Measurements from ENCODE around the gene C1QL3.
A peak's percentile ranks its signal among the peaks of the same experiment; 100 is the strongest.

Gene C1QL3

DNA sequence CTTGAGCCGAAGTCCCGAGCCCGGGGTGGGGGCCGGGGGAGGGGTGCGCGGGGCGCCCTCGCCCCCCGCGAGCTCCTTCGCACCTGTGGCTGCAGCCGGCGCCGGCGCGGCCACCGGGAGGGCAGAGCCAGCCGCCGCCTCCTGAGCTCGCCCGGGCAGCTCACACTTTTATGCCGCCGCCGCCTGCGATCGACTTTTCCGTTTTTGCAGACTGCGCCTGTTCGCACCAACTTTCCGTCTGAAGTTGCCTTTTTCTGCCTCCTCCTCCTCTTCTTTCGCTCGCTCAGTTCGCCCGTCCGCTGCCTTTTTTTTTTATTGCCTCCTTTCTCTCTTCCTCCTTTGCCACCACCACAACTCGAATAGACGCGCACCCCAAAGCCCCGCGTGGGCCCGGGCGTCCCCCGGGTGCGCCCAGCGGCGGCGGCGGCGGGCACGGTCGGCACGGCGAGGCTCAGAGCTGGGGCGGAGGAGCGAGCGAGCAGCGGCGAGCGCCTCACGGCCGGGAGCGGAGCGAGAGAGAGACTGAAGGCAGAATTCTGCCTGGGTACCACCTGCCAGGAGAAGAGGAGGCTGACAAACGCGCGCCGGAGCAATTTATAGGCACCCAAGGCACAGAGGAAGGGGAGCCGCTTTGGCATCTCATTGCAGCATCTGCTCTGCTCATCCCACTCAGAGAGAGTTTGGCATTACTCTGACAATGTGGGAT lies at the start of gene C1QL3:
Gene C1QL3, minus strand, starts transcription at position 569 of the 706 bp plus-strand sequence. CDS start 814 bp downstream, outside the sequence.
- DNase-seq (ENCODE audit: low spot score), result no peak

DNA sequence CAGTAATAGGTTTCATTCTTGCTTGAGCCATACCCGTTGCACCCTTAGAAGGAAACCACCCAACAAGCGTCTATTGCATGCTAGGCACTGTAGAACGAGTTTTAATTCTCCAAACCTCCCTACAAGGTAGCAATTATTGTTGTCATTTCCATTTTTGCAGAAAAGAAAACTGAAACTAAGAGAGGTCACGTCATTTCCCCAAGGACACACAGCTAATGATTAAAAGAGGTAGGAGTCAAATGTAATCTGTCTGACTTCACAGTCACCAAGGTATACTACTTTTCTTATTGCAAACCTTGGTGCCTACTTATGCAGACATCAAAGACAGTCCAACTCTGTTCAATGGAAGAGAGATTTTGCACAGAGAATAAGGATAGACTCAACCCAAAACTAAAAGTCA lies 49.1 kb upstream of the C1QL3 start:
- peak; percentile 3 for DNase-seq (ENCODE audit: low spot score)

DNA sequence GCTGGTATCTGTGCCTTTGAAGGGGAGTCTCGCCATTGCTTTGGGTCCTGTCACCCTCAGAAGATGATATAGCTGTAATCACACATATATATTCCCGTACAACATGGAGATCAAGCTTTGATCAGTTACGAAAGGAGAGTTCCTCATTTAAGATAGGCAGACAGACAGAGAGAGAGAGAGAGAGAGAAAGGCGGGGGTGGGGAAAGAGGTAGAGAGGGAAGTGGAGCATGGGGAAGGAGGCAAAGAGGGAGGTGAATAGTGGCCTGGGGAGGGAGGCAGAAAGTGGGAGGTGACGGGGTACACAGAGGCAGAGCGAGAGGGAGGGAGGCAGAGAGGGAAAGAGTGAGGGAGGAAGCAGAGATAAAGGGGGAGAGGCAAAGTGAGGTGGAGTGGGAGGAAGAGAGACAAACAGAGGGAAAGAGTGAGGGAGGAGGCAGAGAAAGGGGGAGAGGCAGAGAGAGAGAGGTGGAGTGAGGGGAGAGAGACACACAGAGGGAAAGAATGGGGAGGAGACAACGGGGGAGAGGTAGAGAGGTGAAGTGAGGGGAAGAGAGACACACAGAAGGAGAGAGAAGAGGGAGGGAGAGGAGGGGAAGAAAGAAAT lies 44.6 kb upstream of the C1QL3 start:
- DNase-seq (ENCODE audit: low spot score), result no peak

GRCh38 chr10:16565604-16566003 lies 43.9 kb upstream of the C1QL3 start:
- DNase-seq (ENCODE audit: low spot score), result no peak

DNA sequence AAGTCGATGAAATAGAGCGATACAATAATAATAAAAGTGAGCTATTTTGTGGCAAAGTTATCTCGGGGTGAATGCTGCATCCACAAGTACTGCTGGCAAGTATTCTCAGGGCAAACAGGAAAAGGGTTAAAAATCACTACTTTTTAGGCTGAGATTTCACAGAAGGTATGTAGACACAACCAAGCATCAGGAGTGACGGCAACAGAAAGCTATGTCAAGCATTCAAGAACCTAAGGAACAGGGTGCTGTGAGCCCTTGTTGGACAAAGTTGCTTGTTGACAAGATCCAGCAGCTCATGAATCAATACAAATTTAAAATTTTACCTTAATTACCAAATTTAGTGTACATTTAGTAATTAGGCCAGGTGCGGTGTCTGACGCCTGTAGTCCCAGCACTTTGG lies 41.2 kb upstream of the C1QL3 start:
- DNase-seq (ENCODE audit: low spot score), result no peak

- DNase-seq (ENCODE audit: low spot score), result no peak
Measured at GRCh38 chr10:16559236-16559773, 37.6 kb upstream of the C1QL3 start.

DNA sequence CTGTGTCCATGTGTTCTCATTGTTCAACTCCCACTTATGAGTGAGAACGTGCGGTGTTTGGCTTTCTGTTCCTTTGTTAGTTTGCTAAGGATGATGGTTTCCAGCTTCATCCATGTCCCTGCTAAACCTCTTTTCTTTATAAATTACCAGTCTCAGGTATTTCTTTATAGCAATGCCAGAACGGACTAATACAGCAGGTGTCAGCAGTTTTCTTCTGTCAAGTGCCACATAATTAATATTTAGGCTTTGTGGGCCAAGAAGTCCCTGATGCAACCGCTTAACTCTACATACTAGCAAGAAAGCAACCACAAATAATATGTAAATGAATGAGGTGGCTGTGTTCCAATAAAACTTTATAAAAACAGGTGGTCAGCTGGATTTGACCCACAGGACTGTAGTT lies 26.3 kb upstream of the C1QL3 start:
- DNase-seq (ENCODE audit: low spot score), result no peak

DNA sequence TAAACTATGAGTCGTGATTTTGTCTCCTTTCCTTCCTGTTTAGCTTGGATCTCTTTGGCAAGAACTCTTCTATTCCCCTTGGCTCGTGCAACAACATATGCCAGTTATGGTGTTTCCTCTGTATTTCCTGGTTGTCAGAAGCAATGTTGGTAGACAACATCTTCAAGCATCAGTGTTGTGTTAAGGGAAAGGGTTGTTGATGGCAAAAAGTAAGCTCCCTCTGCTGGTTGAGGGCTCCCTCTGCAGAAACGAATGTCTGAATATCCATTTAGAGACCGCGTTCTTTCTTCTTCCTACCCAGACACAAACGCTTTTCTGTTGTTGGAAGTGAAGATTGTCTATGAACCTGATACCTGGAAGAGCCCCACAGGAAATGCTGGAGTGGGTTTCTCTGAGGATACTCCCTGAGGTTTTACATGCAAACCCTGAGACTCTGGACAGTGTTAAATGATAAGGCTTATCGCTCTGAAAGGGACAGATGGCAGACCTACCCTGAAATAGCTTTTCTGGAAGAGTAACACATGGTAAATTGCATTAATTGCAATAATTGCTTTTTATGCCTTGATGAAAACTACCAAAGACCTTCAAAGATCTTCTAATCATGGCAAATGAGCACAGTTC lies 23.5 kb upstream of the C1QL3 start:
- peak; percentile 63 for DNase-seq (ENCODE audit: low spot score)

DNA sequence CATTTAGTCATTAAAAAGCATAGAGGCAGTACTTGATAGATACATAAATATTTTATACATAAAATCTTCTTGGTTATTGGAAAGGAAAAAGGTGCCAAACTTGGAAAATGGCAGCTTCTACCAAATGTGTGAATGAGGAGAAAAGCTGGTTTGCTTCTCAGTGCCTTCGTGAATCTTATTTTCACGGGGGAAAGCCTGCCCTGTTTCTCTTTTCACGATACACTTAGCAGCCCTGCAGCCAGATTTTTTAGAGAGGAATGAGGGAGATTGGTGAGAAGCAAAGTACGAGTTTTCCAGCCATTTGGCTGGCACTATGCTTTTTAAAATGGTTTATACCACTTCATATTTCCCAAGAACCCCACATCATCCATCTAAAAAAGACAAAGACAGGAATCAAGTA lies 22.9 kb upstream of the C1QL3 start:
- DNase-seq (ENCODE audit: low spot score), result no peak

- no peak for DNase-seq (ENCODE audit: low spot score)
Measured at GRCh38 chr10:16544099-16544498, 22.4 kb upstream of the C1QL3 start.

DNA sequence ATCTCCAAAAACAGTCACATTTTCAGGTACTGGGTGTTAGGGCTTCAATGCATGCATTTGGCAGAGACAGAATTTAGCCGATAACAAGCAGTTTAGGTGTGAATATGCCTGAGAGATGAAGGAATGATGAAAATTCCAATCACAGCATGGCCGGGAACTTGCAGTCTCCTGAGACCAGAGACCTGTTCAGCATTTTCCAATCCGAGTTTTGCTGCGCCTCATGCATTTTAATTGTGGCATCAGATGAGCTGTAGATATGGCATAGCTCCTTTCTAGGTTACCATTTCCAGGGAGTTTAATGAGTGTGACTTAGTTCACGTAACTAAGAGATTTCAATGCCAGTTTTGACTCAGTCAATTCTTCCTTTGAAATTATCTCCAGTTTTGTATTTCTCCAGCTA lies 14.5 kb upstream of the C1QL3 start:
- no peak for DNase-seq (ENCODE audit: low spot score)

- no peak for DNase-seq (ENCODE audit: low spot score)
Measured at GRCh38 chr10:16529853-16530252, 8.2 kb upstream of the C1QL3 start.

- no peak for DNase-seq (ENCODE audit: low spot score)
Measured at GRCh38 chr10:16527452-16527851, 5.8 kb upstream of the C1QL3 start.

- DNase-seq (ENCODE audit: low spot score), result no peak
Measured at GRCh38 chr10:16520900-16521299, 779 bp downstream of the C1QL3 start.

- no peak for DNase-seq (ENCODE audit: low spot score)
Measured at GRCh38 chr10:16519908-16520861, 1.5 kb downstream of the C1QL3 start.

DNA sequence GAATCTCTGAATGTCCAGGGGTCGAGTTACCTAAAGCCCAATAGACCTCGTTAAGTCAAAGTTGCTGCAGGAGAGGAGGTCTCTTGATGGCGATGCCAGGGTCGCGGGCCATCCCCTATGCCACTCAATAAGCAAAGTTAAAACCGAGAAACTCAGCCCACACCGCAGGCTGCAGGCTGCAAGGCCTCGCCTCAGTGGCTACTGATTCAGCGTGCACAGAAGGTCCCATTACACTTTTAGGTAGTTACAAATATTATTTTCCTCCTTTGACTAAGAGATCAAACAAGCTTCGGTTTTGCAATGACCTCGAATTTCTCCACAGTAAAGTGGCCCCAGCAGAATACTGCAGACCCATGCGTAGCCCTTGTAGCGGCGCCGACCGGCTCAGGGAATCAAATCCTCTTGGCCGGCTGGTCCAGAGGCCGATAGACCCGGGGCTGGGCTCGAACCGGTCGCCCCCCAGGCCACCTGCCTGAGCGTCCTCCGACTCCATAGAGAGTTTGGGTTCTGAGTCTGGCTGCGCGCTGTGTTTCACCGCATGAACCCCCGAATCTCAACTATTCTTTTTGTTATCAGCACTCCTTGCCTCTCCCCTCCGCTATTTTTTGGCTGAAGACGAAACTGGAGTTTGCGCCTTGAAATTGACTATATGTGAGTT lies 2.3 kb downstream of the C1QL3 start:
- no peak for DNase-seq (ENCODE audit: low spot score)

DNA sequence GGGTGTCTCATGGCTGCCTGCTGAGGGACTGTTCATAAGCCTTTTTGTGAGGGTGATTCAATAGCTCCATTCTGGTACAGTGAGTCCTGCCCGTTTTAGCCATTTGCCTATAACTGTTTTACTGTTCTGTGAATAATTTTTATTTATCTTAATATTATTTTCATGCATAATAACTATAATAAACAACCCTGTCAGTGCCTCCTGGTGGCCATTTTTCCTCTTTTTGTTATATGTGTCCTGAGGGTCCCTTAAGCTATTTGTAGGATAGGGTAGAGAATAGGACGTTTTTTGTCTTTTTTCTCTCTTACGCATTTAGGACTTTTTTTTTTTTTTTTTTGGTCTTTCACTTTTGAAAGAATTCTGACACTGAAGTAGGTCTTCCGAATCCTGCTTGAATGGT lies 2.9 kb downstream of the C1QL3 start:
- peak; percentile 27 for DNase-seq (ENCODE audit: low spot score)

DNA sequence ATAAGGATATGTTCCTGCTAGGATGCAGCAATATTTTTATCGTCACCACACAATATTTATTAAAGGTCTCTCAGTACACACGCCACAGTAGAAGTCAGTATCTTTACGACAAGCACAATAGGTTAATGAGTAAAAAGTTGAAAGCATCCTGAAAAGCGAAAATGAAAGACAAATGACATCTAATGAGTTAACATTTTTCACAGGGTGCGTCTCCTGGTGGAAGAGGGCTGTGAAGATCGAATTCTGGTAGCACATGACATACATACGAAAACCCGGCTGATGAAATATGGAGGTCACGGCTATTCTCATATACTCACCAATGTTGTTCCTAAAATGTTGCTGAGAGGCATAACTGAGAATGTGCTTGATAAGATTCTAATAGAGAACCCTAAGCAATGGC lies 10.8 kb downstream of the C1QL3 start:
- no peak for DNase-seq (ENCODE audit: low spot score)

- DNase-seq (ENCODE audit: low spot score), result no peak
Measured at GRCh38 chr10:16509996-16510395, 11.7 kb downstream of the C1QL3 start.

GRCh38 chr10:16505161-16505560 lies 16.5 kb downstream of the C1QL3 start:
- no peak for DNase-seq (ENCODE audit: low spot score)

DNA sequence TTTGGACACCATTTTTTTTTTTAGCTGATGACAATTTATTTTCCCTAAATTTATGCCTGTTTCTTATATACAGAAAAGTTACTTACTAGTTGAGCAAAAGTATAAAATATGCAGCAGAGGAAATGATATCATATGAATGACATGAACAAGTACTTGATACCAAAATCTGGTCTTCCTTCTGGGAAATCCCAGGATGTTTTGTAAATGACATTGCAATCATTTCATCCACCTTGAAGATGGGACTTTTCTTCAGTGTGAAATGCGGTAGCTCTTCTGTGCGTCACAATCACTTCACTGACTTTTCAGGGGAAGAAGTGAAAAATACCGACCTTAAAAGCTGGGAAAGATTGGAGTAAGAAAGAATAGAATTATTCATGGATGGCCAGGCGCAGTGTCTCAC lies 23.8 kb downstream of the C1QL3 start:
- no peak for DNase-seq (ENCODE audit: low spot score)
